Endothelial cell of umbilical vein (primary cell): ENCODE results near the gene EHD1. TPM values are rescaled to one million over a fixed set of nuclear protein-coding genes. Genes with fewer than 3 reads are reported as not detected.

ENCODE experiments used
- BruUV-seq: library from RNA; stranded (reverse); fragments of 400-500 nt; replicated peaks from 2 replicates; lab custom pipeline; 2021; lab: Mats Ljungman, UMichigan
- CTCF ChIA-PET: fragments of 300-600, 350-600 bp; sonication (Branson Sonifier 250); formaldehyde crosslinking; loops from one replicate; lab custom pipeline; 2021; ENCODE audit warnings: antibody characterized with exemption, inconsistent platforms; lab: Charles Lee
- POLR2A ChIA-PET: fragments of 300-600, 350-600 bp; sonication (Branson Sonifier 250); formaldehyde crosslinking; loops from one replicate; lab custom pipeline; 2021; ENCODE audit warnings: antibody characterized with exemption, inconsistent platforms; lab: Charles Lee
- DNase-seq: peaks from one replicate; pipeline ENCODE4 v3.0.0-alpha.2; 2011; ENCODE audit warnings: low read depth, low spot score
- FAIRE-seq: peaks from 2 replicates; lab custom pipeline; 2011; peaks lifted over from hg19 to GRCh38; lab: Jason Lieb, UNC
- H2AFZ ChIP-seq: 2 replicates; pipeline ENCODE4 v1.6.0; 2012; ENCODE audit warnings: low read depth, low read length, control low read depth, inconsistent platforms
- H3K27ac ChIP-seq: 2 replicates; pipeline ENCODE4 v1.5.1; 2011; ENCODE audit warnings: low read depth, mild to moderate bottlenecking, control low read depth, low read length, moderate library complexity; ENCODE audit not compliant: insufficient read depth
- H3K27me3 ChIP-seq, 2 experiments: 2 replicates each; pipeline versions ENCODE4 v1.6.0 to v1.6.1; 2011; ENCODE audit warnings: low read length in 2 of 2, mixed read lengths in 1 of 2; ENCODE audit not compliant: control insufficient read depth in 2 of 2, insufficient read depth in 2 of 2
- H3K36me3 ChIP-seq, 2 experiments: 2 replicates in 1 of 2; 3 replicates in 1 of 2; pipeline ENCODE4 v1.5.1; 2011; ENCODE audit warnings: low read length in 2 of 2, mild to moderate bottlenecking in 1 of 2, moderate library complexity in 1 of 2; ENCODE audit not compliant: control insufficient read depth in 2 of 2, insufficient read depth in 2 of 2; ENCODE audit errors: extremely low read depth in 1 of 2
- H3K4me1 ChIP-seq: 3 replicates; pipeline ENCODE4 v1.5.1; 2011; ENCODE audit warnings: mild to moderate bottlenecking, low read length; ENCODE audit not compliant: control insufficient read depth, insufficient read depth; ENCODE audit errors: extremely low read depth
- H3K4me2 ChIP-seq: 2 replicates; pipeline ENCODE4 v1.6.1; 2011; ENCODE audit warnings: low read length, control low read depth, mixed read lengths; ENCODE audit not compliant: insufficient read depth
- H3K4me3 ChIP-seq, 3 experiments: fragments of 200-600 bp in 1 of 3; sonication (generic), shearing (Covaris generic) in 1 of 3; replicated peaks in 1 of 3; 2 replicates each; pipeline ENCODE4 v1.5.1; 2011 to 2016; ENCODE audit warnings: control low read depth in 3 of 3, low read length in 3 of 3, mild to moderate bottlenecking in 2 of 3, inconsistent platforms in 1 of 3, low read depth in 1 of 3, moderate library complexity in 1 of 3; ENCODE audit not compliant: insufficient read depth in 1 of 3
- H3K79me2 ChIP-seq: 2 replicates; pipeline ENCODE4 v1.6.0; 2012; ENCODE audit warnings: low read length, inconsistent platforms; ENCODE audit not compliant: control insufficient read depth, insufficient read depth
- H3K9ac ChIP-seq: replicated peaks from 2 replicates; pipeline ENCODE3; 2011; ENCODE audit warnings: low read length, control low read depth; ENCODE audit not compliant: insufficient read depth; ENCODE audit errors: extremely low read depth
- H3K9me1 ChIP-seq: replicated peaks from 3 replicates; pipeline ENCODE4 v1.6.0; 2011; ENCODE audit warnings: mild to moderate bottlenecking, low read length; ENCODE audit not compliant: control insufficient read depth, insufficient read depth; ENCODE audit errors: extremely low read depth
- H3K9me3 ChIP-seq: replicated peaks from 2 replicates; pipeline ENCODE4 v1.5.1; 2012; ENCODE audit warnings: low read length, inconsistent platforms; ENCODE audit not compliant: control insufficient read depth, insufficient read depth
- H4K20me1 ChIP-seq: replicated peaks from 2 replicates; pipeline ENCODE3; 2011; ENCODE audit warnings: mild to moderate bottlenecking, low read length; ENCODE audit not compliant: control insufficient read depth, insufficient read depth; ENCODE audit errors: extremely low read depth
- EZH2 ChIP-seq: IDR thresholded peaks from 2 replicates; pipeline ENCODE4 v1.6.1; 2012; ENCODE audit warnings: borderline replicate concordance, low read depth, mild to moderate bottlenecking, moderate library complexity, low read length, inconsistent platforms; ENCODE audit not compliant: severe bottlenecking
- FOS ChIP-seq: IDR thresholded peaks from 2 replicates; pipeline ENCODE4 v1.6.1; 2011; ENCODE audit warnings: mild to moderate bottlenecking, low read length, moderate library complexity, borderline replicate concordance; ENCODE audit not compliant: insufficient read depth
- GATA2 ChIP-seq: IDR thresholded peaks from 2 replicates; pipeline ENCODE4 v1.7.0; 2011; ENCODE audit warnings: low read depth, mild to moderate bottlenecking, moderate library complexity, mixed read lengths, low read length; ENCODE audit not compliant: insufficient read length, insufficient read depth
- JUN ChIP-seq: IDR thresholded peaks from 2 replicates; pipeline ENCODE4 v1.6.1; 2011; ENCODE audit warnings: borderline replicate concordance, low read depth; ENCODE audit not compliant: insufficient read length, insufficient read depth
- MYC ChIP-seq: IDR thresholded peaks from one replicate; pipeline ENCODE4 v1.6.1; 2011; ENCODE audit warnings: mild to moderate bottlenecking, low read depth, low read length
- POLR2A ChIP-seq: IDR thresholded peaks from 2 replicates; pipeline ENCODE4 v1.6.1; 2012; ENCODE audit warnings: low read depth, mild to moderate bottlenecking, control low read depth, low read length
- POLR2AphosphoS5 ChIP-seq: IDR thresholded peaks from 2 replicates; pipeline ENCODE4 v1.6.1; 2012; ENCODE audit warnings: low read depth, mild to moderate bottlenecking, control low read depth, low read length, moderate library complexity; ENCODE audit not compliant: insufficient read depth
- dilution Hi-C: fragments of 300-500 bp; cut with MboI; formaldehyde crosslinking; loops from one replicate; pipeline ENCODE4 v1.15.0; 2019; ENCODE audit warnings: low sequenced_read_pairs; ENCODE audit not compliant: extremely low pct_ligation_motif_present
- intact Hi-C: fragments of 100-400 bp; cut with micrococcal nuclease; formaldehyde crosslinking; loops from one replicate; pipeline ENCODE4 v1.10.0; 2022
- polyA plus RNA-seq, 4 experiments: library from polyadenylated mRNA; depleted of rRNA in 3 of 4; stranded (reverse) in 3 of 4; unstranded in 1 of 4; fragments of >200 nt; gene quantifications; 2 replicates each; pipeline versions ENCODE4 v1.2.1 to v1.2.3, GENCODE V29; 2011 to 2012; ENCODE audit warnings: missing spikeins in 1 of 4
- total RNA-seq: library from RNA; stranded (reverse); gene quantifications from 2 replicates; pipeline ENCODE4 v1.2.3, GENCODE V29; 2021
- TF ChIP-seq, protein P1 (sequence below): IDR thresholded peaks from 2 replicates; pipeline ENCODE4 v1.6.1; 2011; ENCODE audit not compliant: insufficient read depth, insufficient read length
- TF ChIP-seq, protein P2 (sequence below), 2 donors: IDR thresholded peaks; 1 replicate in 1 of 2; 2 replicates in 1 of 2; pipeline ENCODE4 v1.5.1; 2011; ENCODE audit warnings: low read length in 2 of 2, mild to moderate bottlenecking in 2 of 2, moderate library complexity in 2 of 2, control low read depth in 1 of 2, inconsistent platforms in 1 of 2, low read depth in 1 of 2; ENCODE audit not compliant: insufficient read depth in 1 of 2; ENCODE audit errors: extremely low read depth in 1 of 2

Gene EHD1
- total and polyA plus RNA-seq, 2 donors (not counting 3 experiments of a cell fraction or from before 2014, with no cell fraction given) = 109 to 136 TPM

DNA sequence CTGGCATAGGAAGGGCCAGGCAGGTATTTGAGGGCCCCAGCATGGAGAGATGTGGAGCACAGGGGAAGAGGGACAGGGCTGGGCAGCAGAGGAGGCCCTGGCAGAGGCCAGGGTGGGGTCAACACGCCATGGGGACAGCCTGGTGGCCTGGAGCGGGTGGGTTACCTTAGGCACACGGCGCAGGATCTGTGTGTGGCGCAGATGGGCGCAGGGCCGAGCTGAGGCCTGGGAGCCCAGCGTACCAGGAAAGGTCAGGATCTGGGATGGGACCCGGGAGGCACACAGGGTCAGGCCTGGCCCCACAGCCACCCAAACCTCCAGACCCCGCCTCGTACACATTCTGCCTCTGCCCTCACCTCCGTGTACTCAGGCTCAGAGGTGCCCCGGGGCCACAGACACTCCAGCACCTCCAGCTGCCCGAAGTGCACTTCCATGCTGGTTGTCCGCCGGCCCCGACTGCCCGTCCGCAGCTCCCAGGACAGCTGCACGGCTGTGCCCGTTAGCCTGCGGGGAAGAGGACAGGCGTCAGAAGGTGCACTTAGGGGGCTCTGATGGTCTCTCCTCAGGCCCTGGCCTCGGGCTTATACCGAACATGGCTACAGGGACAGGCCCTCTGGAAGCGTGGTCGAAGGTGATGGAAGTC, 32.2 kb upstream of the EHD1 start:
- Histone ChIP-seq H3K79me2 (no peaks in the 10 kb centered on the region), H3K9ac (no peak overlapping the region), H3K4me2 (no peak overlapping the region), H3K4me1 (no peaks in the 10 kb centered on the region), H3K9me3 (no peaks in the 10 kb centered on the region), H3K36me3 (peaks cover 7 to 68% of the 10 kb centered on the region in 2 experiments), H4K20me1 (no peaks in the 10 kb centered on the region), H2AFZ (no peak overlapping the region), H3K27ac (no peak overlapping the region), H3K4me3 (no peak overlapping the region), H3K9me1 (no peaks in the 10 kb centered on the region), H3K27me3 (no peaks in the 10 kb centered on the region)
- ChIA-PET CTCF (interaction anchor here (1.7 kb wide), 1 partner anchor 23 kb away, joined by 5 read pairs; no protein-coding TSS in a partner anchor), POLR2A (no interaction called here)
- no peak for FAIRE-seq
- BruUV-seq = no TSS peak
- no peak for DNase-seq
- dilution Hi-C loops = no loop called here
- TF ChIP-seq POLR2AphosphoS5 (no peak), FOS (no peak), GATA2 (no peak), JUN (no peak)
- TF ChIP-seq, protein P1, sequence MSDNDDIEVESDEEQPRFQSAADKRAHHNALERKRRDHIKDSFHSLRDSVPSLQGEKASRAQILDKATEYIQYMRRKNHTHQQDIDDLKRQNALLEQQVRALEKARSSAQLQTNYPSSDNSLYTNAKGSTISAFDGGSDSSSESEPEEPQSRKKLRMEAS = no peak
- intact Hi-C loops = no loop called here

DNA sequence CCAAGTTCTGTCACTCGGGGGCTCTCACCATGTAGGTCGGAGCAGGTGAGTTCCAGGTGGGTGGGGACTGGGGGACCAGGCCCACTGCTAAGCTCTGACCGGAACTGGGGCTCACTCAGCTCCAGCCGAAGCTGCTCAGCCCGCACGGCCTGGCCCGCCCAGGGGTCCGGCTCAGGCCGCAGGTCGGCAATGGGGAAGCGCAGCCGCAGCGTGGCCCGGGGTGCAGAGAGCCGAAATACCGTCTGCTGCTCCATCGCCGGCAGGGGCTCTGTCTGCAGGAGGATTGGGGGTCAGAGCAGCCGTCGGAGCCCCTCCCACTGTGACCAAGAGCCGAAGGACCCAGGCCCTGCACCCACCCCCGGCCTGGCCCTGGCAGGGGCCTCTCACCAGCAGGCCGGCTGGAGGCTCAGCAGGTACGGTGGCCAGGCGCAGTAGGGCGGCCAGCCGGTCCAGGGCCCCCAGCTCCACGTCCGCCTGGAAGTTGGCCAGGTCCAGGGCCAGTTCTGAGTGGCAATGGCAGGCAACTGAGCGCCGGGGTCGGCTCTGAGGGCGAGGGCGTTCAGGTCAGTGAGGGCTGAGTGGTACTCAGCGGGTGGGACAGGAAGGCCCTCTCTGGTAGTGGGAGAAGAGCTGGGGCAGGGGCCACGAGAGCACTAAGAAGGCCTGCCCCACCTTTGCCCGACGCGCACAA, 31.4 kb upstream of the EHD1 start:
- dilution Hi-C loops (no loop called here), intact Hi-C loops (no loop called here)
- no peak overlapping the region for H3K27ac ChIP-seq
- H3K9ac ChIP-seq = no peak overlapping the region
- no peak for DNase-seq
- CTCF ChIA-PET = interaction anchor here (1.5 to 1.7 kb wide), 2 partner anchors 22 to 87 kb away, joined by 3 to 5 read pairs; partner anchors contain the start of gene BATF2
- H3K27me3 ChIP-seq = no peaks in the 10 kb centered on the region
- H3K9me1 ChIP-seq = no peaks in the 10 kb centered on the region
- H4K20me1 ChIP-seq = no peaks in the 10 kb centered on the region
- no peaks in the 10 kb centered on the region for H3K79me2 ChIP-seq
- POLR2A ChIA-PET = no interaction called here
- H3K4me2 ChIP-seq = no peak overlapping the region
- TF ChIP-seq FOS (no peak), JUN (no peak), POLR2AphosphoS5 (no peak), POLR2A (no peak), EZH2 (no peak), GATA2 (no peak), MYC (no peak)
- TF ChIP-seq, protein P2, sequence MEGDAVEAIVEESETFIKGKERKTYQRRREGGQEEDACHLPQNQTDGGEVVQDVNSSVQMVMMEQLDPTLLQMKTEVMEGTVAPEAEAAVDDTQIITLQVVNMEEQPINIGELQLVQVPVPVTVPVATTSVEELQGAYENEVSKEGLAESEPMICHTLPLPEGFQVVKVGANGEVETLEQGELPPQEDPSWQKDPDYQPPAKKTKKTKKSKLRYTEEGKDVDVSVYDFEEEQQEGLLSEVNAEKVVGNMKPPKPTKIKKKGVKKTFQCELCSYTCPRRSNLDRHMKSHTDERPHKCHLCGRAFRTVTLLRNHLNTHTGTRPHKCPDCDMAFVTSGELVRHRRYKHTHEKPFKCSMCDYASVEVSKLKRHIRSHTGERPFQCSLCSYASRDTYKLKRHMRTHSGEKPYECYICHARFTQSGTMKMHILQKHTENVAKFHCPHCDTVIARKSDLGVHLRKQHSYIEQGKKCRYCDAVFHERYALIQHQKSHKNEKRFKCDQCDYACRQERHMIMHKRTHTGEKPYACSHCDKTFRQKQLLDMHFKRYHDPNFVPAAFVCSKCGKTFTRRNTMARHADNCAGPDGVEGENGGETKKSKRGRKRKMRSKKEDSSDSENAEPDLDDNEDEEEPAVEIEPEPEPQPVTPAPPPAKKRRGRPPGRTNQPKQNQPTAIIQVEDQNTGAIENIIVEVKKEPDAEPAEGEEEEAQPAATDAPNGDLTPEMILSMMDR (IDR thresholded peaks at IDR 0.05; ENCODE audit: extremely low read depth in 1 of 2, insufficient read depth in 1 of 2, low read depth in 1 of 2, low read length in 2 of 2) = no peak
- TF ChIP-seq, protein P1 = no peak
- H2AFZ ChIP-seq = no peak overlapping the region
- no peak overlapping the region for H3K4me3 ChIP-seq
- H3K36me3 ChIP-seq = peaks cover 7 to 72% of the 10 kb centered on the region in 2 experiments
- no peaks in the 10 kb centered on the region for H3K4me1 ChIP-seq
- TSS peak; percentile 11 for BruUV-seq
- no peaks in the 10 kb centered on the region for H3K9me3 ChIP-seq
- no peak for FAIRE-seq
